CD4-positive, CD25-positive, alpha-beta regulatory T cell (primary cell): ENCODE data around the gene EBF3. TPM values are rescaled to one million over a fixed set of nuclear protein-coding genes. Genes with fewer than 3 reads are reported as not detected.

Source experiments
- ATAC-seq, 2 donors: fragments of 150-1000 bp; cut with Tn5 transposase; one replicate each; pipeline ENCODE4 v1.10.0; 2021; ENCODE audit warnings: low read depth in 2 of 2, moderate number of reproducible peaks in 2 of 2, moderate library complexity in 1 of 2
- DNase-seq, 3 donors: peaks; one replicate each; pipeline versions ENCODE4 v3.0.0 to v3.0.0-alpha.2; 2012 to 2022; ENCODE audit warnings: mixed read lengths in 1 of 3
- H3K27ac ChIP-seq: one replicate; pipeline ENCODE4 v1.7.0; 2013; ENCODE audit warnings: mild to moderate bottlenecking, low read length; ENCODE audit not compliant: insufficient read depth, poor library complexity, severe bottlenecking
- H3K27me3 ChIP-seq: one replicate; pipeline ENCODE4 v1.7.0; 2013; ENCODE audit warnings: low read length; ENCODE audit not compliant: control insufficient read depth, insufficient read depth
- H3K36me3 ChIP-seq: one replicate; pipeline ENCODE4 v1.7.0; 2013; ENCODE audit warnings: mild to moderate bottlenecking, low read length, moderate library complexity; ENCODE audit not compliant: control insufficient read depth, insufficient read depth
- H3K4me1 ChIP-seq: 2 replicates; pipeline ENCODE4 v1.7.0; 2013; ENCODE audit warnings: mild to moderate bottlenecking, low read length; ENCODE audit not compliant: insufficient read depth, control insufficient read depth, poor library complexity, severe bottlenecking
- H3K4me3 ChIP-seq: one replicate; pipeline ENCODE4 v1.7.0; 2013; ENCODE audit warnings: low read depth, mild to moderate bottlenecking, low read length, moderate library complexity
- H3K9me3 ChIP-seq, 2 experiments: 1 replicate in 1 of 2; 2 replicates in 1 of 2; pipeline ENCODE4 v1.7.0; 2013; ENCODE audit warnings: low read length in 2 of 2, mild to moderate bottlenecking in 1 of 2, moderate library complexity in 1 of 2; ENCODE audit not compliant: control insufficient read depth in 2 of 2
- H3K27ac Mint-ChIP-seq, 3 donors: one replicate each; pipeline ENCODE4 v1.8.0; 2020 to 2022; ENCODE audit warnings: mild to moderate bottlenecking in 3 of 3, mixed read lengths in 3 of 3, moderate library complexity in 2 of 3
- H3K27me3 Mint-ChIP-seq: one replicate; pipeline ENCODE4 v1.8.0; 2022; ENCODE audit warnings: mild to moderate bottlenecking, mixed read lengths
- H3K36me3 Mint-ChIP-seq: one replicate; pipeline ENCODE4 v1.8.0; 2020; ENCODE audit warnings: mixed read lengths
- H3K4me1 Mint-ChIP-seq, 4 donors: one replicate each; pipeline ENCODE4 v1.8.0; 2020 to 2022; ENCODE audit warnings: mixed read lengths in 4 of 4, mild to moderate bottlenecking in 1 of 4
- H3K4me3 Mint-ChIP-seq, 4 donors: one replicate each; pipeline ENCODE4 v1.8.0; 2020 to 2022; ENCODE audit warnings: mild to moderate bottlenecking in 4 of 4, mixed read lengths in 4 of 4, moderate library complexity in 3 of 4
- H3K9me3 Mint-ChIP-seq, 7 donors: one replicate each; pipeline ENCODE4 v1.8.0; 2020 to 2022; ENCODE audit warnings: mixed read lengths in 7 of 7, mild to moderate bottlenecking in 3 of 7, moderate library complexity in 2 of 7
- polyA plus RNA-seq, 4 donors: library from polyadenylated mRNA; unstranded; fragments of 300-500 nt; fragmentation: Illumina TruSeq; gene quantifications; one replicate each; pipeline ENCODE4 v1.2.3, GENCODE V29; 2021
- total RNA-seq: library from RNA; stranded (reverse); gene quantifications from one replicate; pipeline ENCODE4 v1.2.3, GENCODE V29; 2022

EBF3 gene
- total and polyA plus RNA-seq, 5 donors from 2014 or later: not detected

- peak overlapping the region in 1 of 3 donors; percentile 82 for H3K27ac Mint-ChIP-seq
- H3K27me3 ChIP-seq: peaks cover 49% of the 10 kb centered on the region
- peaks cover 41% of the 10 kb centered on the region for H3K4me1 ChIP-seq
Observed at GRCh38 chr10:129960481-129961156, 3.5 kb downstream of the EBF3 start.

GRCh38 chr10:129959544-129960480 lies 4.3 kb downstream of the EBF3 start:
- Histone ChIP-seq H3K4me1 (peaks cover 40% of the 10 kb centered on the region), H3K27me3 (peaks cover 52% of the 10 kb centered on the region), H3K4me3 (no peak overlapping the region), H3K36me3 (no peaks in the 10 kb centered on the region), H3K27ac (no peak overlapping the region), H3K9me3 (peaks cover 0 to 14% of the 10 kb centered on the region in 2 experiments)
- peaks cover 5 to 42% (median 25%) of the 10 kb centered on the region in 4 donors for H3K4me1 Mint-ChIP-seq
- peak overlapping the region in 3 of 4 donors; percentile 31 to 63 (median 59) for H3K4me3 Mint-ChIP-seq
- peaks cover 0 to 9% (median 2%) of the 10 kb centered on the region in 7 donors for H3K9me3 Mint-ChIP-seq
- ATAC-seq (no peak), DNase-seq (no peak)
- no peak overlapping the region for H3K27ac Mint-ChIP-seq
- H3K27me3 Mint-ChIP-seq: peaks cover 79% of the 10 kb centered on the region
- no peaks in the 10 kb centered on the region for H3K36me3 Mint-ChIP-seq

More at GRCh38 chr10:129960481-129961156, 3.5 kb downstream of the EBF3 start:
- Histone ChIP-seq H3K27ac (no peak overlapping the region), H3K36me3 (no peaks in the 10 kb centered on the region), H3K9me3 (peaks cover 0 to 14% of the 10 kb centered on the region in 2 experiments), H3K4me3 (no peak overlapping the region)
- Mint-ChIP-seq H3K27me3 (peaks cover 75% of the 10 kb centered on the region), H3K4me3 (peak overlapping the region; percentile 55 to 63 (median 57)), H3K4me1 (peaks cover 6 to 44% (median 26%) of the 10 kb centered on the region in 4 donors), H3K36me3 (no peaks in the 10 kb centered on the region), H3K9me3 (peaks cover 0 to 7% (median 2%) of the 10 kb centered on the region in 7 donors)
- no peak for ATAC-seq
- DNase-seq: no peak

- peaks cover 55% of the 10 kb centered on the region for H3K27me3 ChIP-seq
- peaks cover 83% of the 10 kb centered on the region for H3K27me3 Mint-ChIP-seq
- H3K9me3 Mint-ChIP-seq: peaks cover 0 to 9% (median 2%) of the 10 kb centered on the region in 7 donors
- H3K27ac Mint-ChIP-seq: peak overlapping the region in 1 of 3 donors; percentile 3
- H3K9me3 ChIP-seq: peaks cover 0 to 14% of the 10 kb centered on the region in 2 experiments
- no peaks in the 10 kb centered on the region for H3K36me3 Mint-ChIP-seq
- peak overlapping the region; percentile 37 for H3K4me3 ChIP-seq
- ATAC-seq (no peak), DNase-seq (no peak)
- peaks cover 5 to 39% (median 25%) of the 10 kb centered on the region in 4 donors for H3K4me1 Mint-ChIP-seq
- H3K36me3 ChIP-seq: no peaks in the 10 kb centered on the region
- H3K27ac ChIP-seq: no peak overlapping the region
- H3K4me3 Mint-ChIP-seq: peak overlapping the region; percentile 27 to 87 (median 78)
- peaks cover 33% of the 10 kb centered on the region for H3K4me1 ChIP-seq
Observed at GRCh38 chr10:129958629-129959543, 5.2 kb downstream of the EBF3 start.

GRCh38 chr10:129958148-129958628 lies 5.9 kb downstream of the EBF3 start:
- H3K27ac Mint-ChIP-seq: peak overlapping the region in 1 of 3 donors; percentile 3

GRCh38 chr10:129956876-129957673 lies 7.0 kb downstream of the EBF3 start:
- peak overlapping the region in 2 of 4 donors; percentile 38 for H3K4me3 Mint-ChIP-seq
- DNase-seq (no peak), ATAC-seq (no peak)
- no peaks in the 10 kb centered on the region for H3K36me3 ChIP-seq
- H3K9me3 ChIP-seq: peaks cover 0 to 14% of the 10 kb centered on the region in 2 experiments
- no peaks in the 10 kb centered on the region for H3K36me3 Mint-ChIP-seq
- H3K4me3 ChIP-seq: no peak overlapping the region
- peaks cover 78% of the 10 kb centered on the region for H3K27me3 Mint-ChIP-seq
- H3K9me3 Mint-ChIP-seq: peaks cover 0 to 6% (median 0%) of the 10 kb centered on the region in 7 donors
- H3K4me1 ChIP-seq: peaks cover 18% of the 10 kb centered on the region
- H3K27ac Mint-ChIP-seq: no peak overlapping the region
- H3K27me3 ChIP-seq: peaks cover 47% of the 10 kb centered on the region
- peaks cover 0 to 28% (median 18%) of the 10 kb centered on the region in 4 donors for H3K4me1 Mint-ChIP-seq
- no peak overlapping the region for H3K27ac ChIP-seq

More at GRCh38 chr10:129958148-129958628, 5.9 kb downstream of the EBF3 start:
- Histone ChIP-seq H3K27me3 (peaks cover 55% of the 10 kb centered on the region), H3K4me3 (peak overlapping the region; percentile 37), H3K27ac (no peak overlapping the region), H3K9me3 (peaks cover 0 to 14% of the 10 kb centered on the region in 2 experiments), H3K36me3 (no peaks in the 10 kb centered on the region), H3K4me1 (peaks cover 28% of the 10 kb centered on the region)
- no peak for ATAC-seq
- Mint-ChIP-seq H3K9me3 (peaks cover 0 to 9% (median 2%) of the 10 kb centered on the region in 7 donors), H3K4me1 (peaks cover 5 to 37% (median 25%) of the 10 kb centered on the region in 4 donors), H3K4me3 (peak overlapping the region; percentile 27 to 87 (median 78)), H3K36me3 (no peaks in the 10 kb centered on the region), H3K27me3 (peaks cover 84% of the 10 kb centered on the region)
- DNase-seq: no peak

- H3K27me3 ChIP-seq: peaks cover 39% of the 10 kb centered on the region
- DNase-seq: no peak
Observed at GRCh38 chr10:129956286-129956670, 7.8 kb downstream of the EBF3 start.

More at GRCh38 chr10:129956286-129956670, 7.8 kb downstream of the EBF3 start:
- Mint-ChIP-seq H3K27ac (peak overlapping the region in 1 of 3 donors; percentile 70), H3K4me3 (no peak overlapping the region), H3K27me3 (peaks cover 76% of the 10 kb centered on the region), H3K4me1 (peaks cover 0 to 20% (median 15%) of the 10 kb centered on the region in 4 donors), H3K9me3 (peaks cover 0 to 4% (median 0%) of the 10 kb centered on the region in 7 donors), H3K36me3 (no peaks in the 10 kb centered on the region)
- Histone ChIP-seq H3K27ac (no peak overlapping the region), H3K4me3 (no peak overlapping the region), H3K9me3 (peaks cover 0 to 14% of the 10 kb centered on the region in 2 experiments), H3K36me3 (no peaks in the 10 kb centered on the region), H3K4me1 (peaks cover 18% of the 10 kb centered on the region)
- no peak for ATAC-seq
